Measurements from ENCODE around the gene ERC1.

DNA sequence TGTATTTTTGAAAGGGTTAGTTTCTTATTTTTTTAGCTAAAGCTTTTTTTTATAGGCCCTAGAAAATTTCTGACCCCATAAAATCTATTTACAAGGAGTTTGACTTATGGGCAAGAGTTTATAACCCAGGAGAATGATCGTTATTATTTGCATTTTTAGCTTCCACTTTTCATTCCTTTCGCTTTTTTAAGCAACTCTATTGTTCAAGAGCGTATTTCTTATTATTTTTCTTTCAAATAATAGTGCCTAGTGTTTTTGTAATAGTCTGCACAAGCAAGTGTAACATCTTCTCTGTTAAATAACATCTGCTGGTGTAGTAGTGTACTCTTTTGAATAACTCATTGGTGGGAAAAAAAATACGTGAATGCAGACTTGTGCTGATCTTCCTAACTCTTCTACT, 216.3 kb downstream of the ERC1 start:
- TF ChIP-seq POLR2A (IDR thresholded peaks at IDR 0.05; ENCODE audit: low read depth) = no peak
- TF ChIP-seq CTCF (IDR thresholded peaks at IDR 0.05) = no peak

All from esophagus muscularis mucosa (tissue), 3 donors.